Ovary (tissue), 9 donors: ENCODE measurements around the gene WWOX. TPM values are rescaled to one million over a fixed set of nuclear protein-coding genes. Genes with fewer than 3 reads are reported as not detected.
"Not testable (repeated sequence)": the region's sequence is repeated elsewhere in the genome, so short reads cannot be mapped to it uniquely, and the experiment has no call there.

Experiments used
- DNase-seq, 5 donors: peaks; one replicate each; pipeline ENCODE4 v3.0.0-alpha.2; 2019 to 2020
- H3K27ac ChIP-seq, 2 donors: fragments of 200-600 bp; one replicate each; pipeline versions ENCODE4 v1.5.1 to v1.8.0; 2019 to 2022
- H3K27me3 ChIP-seq: fragments of 200-600 bp; one replicate; pipeline ENCODE4 v1.8.0; 2022
- H3K36me3 ChIP-seq: fragments of 200-600 bp; sonication (generic); one replicate; pipeline ENCODE4 v1.5.1; 2019
- H3K4me1 ChIP-seq: one replicate; pipeline ENCODE4 v1.8.1; 2013; ENCODE audit warnings: mild to moderate bottlenecking, moderate library complexity; ENCODE audit not compliant: insufficient read depth
- H3K4me3 ChIP-seq: fragments of 200-600 bp; sonication (generic); one replicate; pipeline ENCODE4 v1.5.1; 2017
- H3K9me3 ChIP-seq, 2 donors: fragments of 200-600 bp in 1 of 2; sonication (generic) in 1 of 2; one replicate each; pipeline versions ENCODE4 v1.5.1 to v1.8.1; 2013 to 2019; ENCODE audit warnings: mild to moderate bottlenecking in 1 of 2, moderate library complexity in 1 of 2
- CTCF ChIP-seq, 3 donors: fragments of 450-650 bp in 2 of 3; fragments of 200-600 bp in 1 of 3; IDR thresholded peaks; one replicate each; pipeline versions ENCODE4 v1.5.1 to v1.8.0; 2016 to 2022; ENCODE audit warnings: antibody characterized with exemption in 3 of 3, mild to moderate bottlenecking in 1 of 3
- EP300 ChIP-seq: sonication (generic); formaldehyde crosslinking; IDR thresholded peaks from one replicate; pipeline ENCODE4 v1.6.1; 2017; ENCODE audit warnings: antibody characterized with exemption
- POLR2A ChIP-seq: fragments of 450-650 bp; IDR thresholded peaks from one replicate; pipeline ENCODE4 v1.6.1; 2017; ENCODE audit warnings: antibody characterized with exemption, mild to moderate bottlenecking, moderate library complexity
- WGBS, 3 donors: extraction: QIAGEN DNeasy Blood & Tissue Kit in 1 of 3; methylation state at CpG; one replicate each; pipeline versions ENCODE4 v1.1.5 to v1.1.7; 2013 to 2017; 5-methylcytosine and 5-hydroxymethylcytosine counted together
- intact Hi-C, 4 donors: fragments of 100-400 bp; cut with DNase I; formaldehyde crosslinking; loops; one replicate each; pipeline versions ENCODE4 v1.11.0 to v1.15.1; 2022 to 2023
- polyA plus RNA-seq, 2 donors: library from polyadenylated mRNA; stranded (reverse); fragments of 200-250 nt in 1 of 2; fragments of 350-450 nt in 1 of 2; fragmentation: Illumina TruSeq in 1 of 2; extraction: RNeasy Lipid Tissue Mini Kit (QIAGEN cat#74804) in 1 of 2; gene quantifications; one replicate each; pipeline ENCODE4 v1.2.3, GENCODE V29; 2013 to 2014
- total RNA-seq, 7 donors: library from RNA; depleted of rRNA in 2 of 7; stranded (reverse); fragments of >200 nt in 2 of 7; fragmentation: NEBNext Ultra II Directional in 3 of 7; extraction: Animal tissue kit (Norgen Biotek cat#: 25700) in 3 of 7; gene quantifications; one replicate each; pipeline versions ENCODE4 v1.1.0 to v1.2.4, GENCODE V29; 2016 to 2023
- donor health status: DM: no; HTN: no; CAD: no; lungs with moderate emphysema.
- donor health status: DM: no; HTN: no; CAD: no.
- donor health status: Bipolar disorder and iron deficiency.
- donor health status: DM: yes; HTN: yes; CAD: no.
- donor health status: DM: no; HTN: no; CAD: no.
- donor health status: DM: yes; HTN: yes; CAD: no.

WWOX gene
- total and polyA plus RNA-seq, 9 donors = 11.0 to 40.5 (median 25.2) TPM

DNA sequence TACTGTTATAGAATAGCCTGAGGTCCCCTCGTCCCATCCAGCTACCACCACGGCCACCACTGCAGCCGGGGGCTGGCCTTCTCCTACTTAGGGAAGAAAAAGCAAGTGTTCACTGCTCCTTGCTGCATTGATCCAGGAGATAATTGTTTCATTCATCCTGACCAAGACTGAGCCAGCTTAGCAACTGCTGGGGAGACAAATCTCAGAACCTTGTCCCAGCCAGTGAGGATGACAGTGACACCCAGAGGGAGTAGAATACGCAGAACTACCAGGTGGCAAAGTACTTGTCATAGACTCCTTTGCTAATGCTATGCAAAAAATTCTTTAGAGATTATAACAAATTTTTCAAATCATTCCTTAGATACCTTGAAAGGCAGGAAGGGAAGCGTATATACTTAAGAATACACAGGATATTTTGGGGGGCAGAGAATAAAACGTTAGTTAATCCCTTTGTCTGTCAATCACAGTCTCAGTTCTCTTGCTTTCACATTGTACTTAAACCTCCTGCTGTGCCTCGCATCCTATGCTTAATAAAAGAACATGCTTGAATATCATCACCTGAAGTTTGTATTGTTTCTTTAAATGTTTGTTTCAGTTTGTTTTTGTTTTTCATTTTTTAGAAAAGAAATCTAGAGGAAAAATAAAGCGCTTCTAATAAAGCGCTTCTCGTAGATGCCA is 1112.8 kb downstream of the WWOX start:
- Histone ChIP-seq H3K4me1 (peaks cover 9% of the 10 kb centered on the region), H3K36me3 (no peaks in the 10 kb centered on the region), H3K27ac (no peak overlapping the region), H3K4me3 (no peak overlapping the region), H3K9me3 (no peaks in the 10 kb centered on the region), H3K27me3 (no peaks in the 10 kb centered on the region)
- intact Hi-C loops = loop anchor here in 1 of 4 donors (2.0 kb wide), 1 partner anchor 37 kb away; no protein-coding TSS in a partner anchor
- WGBS, 3 donors = 46 to 62% (median 56%) methylated on average over 10 of the region's 10 CpGs
- TF ChIP-seq CTCF (IDR thresholded peaks at IDR 0.05) = no peak
- no peak for TF ChIP-seq POLR2A
- TF ChIP-seq EP300 = no peak
- DNase-seq = no peak

GRCh38 chr16:79213214-79213613 is 1113.8 kb downstream of the WWOX start:
- WGBS, 3 donors = 58 to 82% (median 77%) methylated on average over 3 of the region's 3 CpGs
- TF ChIP-seq POLR2A (no peak), EP300 (no peak), CTCF (IDR thresholded peaks at IDR 0.05) (no peak)
- Histone ChIP-seq H3K27me3 (no peaks in the 10 kb centered on the region), H3K9me3 (no peaks in the 10 kb centered on the region), H3K36me3 (no peaks in the 10 kb centered on the region), H3K4me1 (peaks cover 9% of the 10 kb centered on the region), H3K27ac (no peak overlapping the region), H3K4me3 (no peak overlapping the region)
- DNase-seq = peak in 1 of 5 donors; percentile 23
- intact Hi-C loops = loop anchor here in 1 of 4 donors (2.0 kb wide), 1 partner anchor 38 kb away; no protein-coding TSS in a partner anchor

- TF ChIP-seq POLR2A = no peak
- no peak for TF ChIP-seq CTCF (IDR thresholded peaks at IDR 0.05)
- TF ChIP-seq EP300 = no peak
- H3K36me3 ChIP-seq = no peaks in the 10 kb centered on the region
- H3K9me3 ChIP-seq = no peaks in the 10 kb centered on the region
- WGBS, 3 donors = 70 to 90% (median 76%) methylated on average over 4 of the region's 4 CpGs
- no peak for DNase-seq
- H3K27ac ChIP-seq = no peak overlapping the region
- H3K4me1 ChIP-seq = peaks cover 11% of the 10 kb centered on the region
- no peak overlapping the region for H3K4me3 ChIP-seq
- no peaks in the 10 kb centered on the region for H3K27me3 ChIP-seq
- intact Hi-C loops = no loop called here
Measured at GRCh38 chr16:79215289-79215688, 1115.8 kb downstream of the WWOX start.

GRCh38 chr16:79217375-79218011 is 1118.0 kb downstream of the WWOX start:
- peak overlapping the region in 1 of 2 donors; percentile 63 for H3K27ac ChIP-seq
- intact Hi-C loops = no loop called here
- H3K27me3 ChIP-seq = no peaks in the 10 kb centered on the region
- H3K4me1 ChIP-seq = peaks cover 4% of the 10 kb centered on the region
- H3K36me3 ChIP-seq = no peaks in the 10 kb centered on the region
- WGBS, 3 donors = 72 to 77% (median 73%) methylated on average over 6 of the region's 6 CpGs
- H3K4me3 ChIP-seq = no peak overlapping the region
- H3K9me3 ChIP-seq = no peaks in the 10 kb centered on the region
- no peak for DNase-seq
- TF ChIP-seq POLR2A (no peak), EP300 (no peak)

DNA sequence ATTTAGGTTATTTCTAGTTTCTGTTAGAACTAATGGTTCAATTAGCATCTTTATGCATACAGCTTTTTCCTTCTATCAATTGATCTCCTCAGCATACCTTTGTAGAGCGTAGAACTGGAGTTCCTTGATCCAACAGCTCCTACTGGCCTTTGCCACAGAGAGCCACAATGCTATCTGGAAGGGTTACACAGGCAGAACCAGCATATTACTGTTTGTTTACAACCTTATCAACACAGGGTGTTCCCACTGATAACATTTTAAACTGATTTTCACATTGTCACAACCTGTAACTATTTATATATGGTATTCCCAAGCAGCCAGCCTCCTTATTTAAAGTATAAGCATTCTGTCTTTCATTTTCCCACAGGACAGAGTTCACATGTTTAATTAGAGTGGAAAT is 1118.9 kb downstream of the WWOX start:
- DNase-seq = no peak
- Histone ChIP-seq H3K36me3 (no peaks in the 10 kb centered on the region), H3K27me3 (no peaks in the 10 kb centered on the region), H3K4me1 (peaks cover 2% of the 10 kb centered on the region), H3K27ac (no peak overlapping the region), H3K9me3 (no peaks in the 10 kb centered on the region), H3K4me3 (no peak overlapping the region)
- TF ChIP-seq EP300 (no peak), POLR2A (no peak), CTCF (IDR thresholded peaks at IDR 0.05) (no peak)
- WGBS, 3 donors = 100% methylated on average over 1 of the region's 1 CpG
- intact Hi-C loops = no loop called here

DNA sequence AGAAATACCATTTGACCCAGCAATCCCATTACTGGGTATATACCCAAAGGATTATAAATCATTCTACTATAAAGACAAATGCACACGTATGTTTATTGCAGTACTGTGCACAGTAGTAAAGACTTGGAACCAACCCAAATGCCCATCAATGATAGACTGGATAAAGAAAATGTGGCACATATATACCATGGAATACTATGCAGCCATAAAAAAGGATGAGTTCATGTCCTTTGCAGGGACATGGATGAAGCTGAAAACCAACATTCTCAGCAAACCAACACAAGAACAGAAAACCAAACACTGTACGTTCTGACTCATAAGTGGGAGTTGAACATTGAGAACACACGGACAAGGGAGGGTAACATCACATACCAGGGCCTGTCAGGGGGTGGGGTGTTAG is 1126.5 kb downstream of the WWOX start:
- H3K9me3 ChIP-seq, H3K27me3 ChIP-seq, H3K4me3 ChIP-seq, DNase-seq, H3K36me3 ChIP-seq, H3K4me1 ChIP-seq, intact Hi-C loops, H3K27ac ChIP-seq: not testable (repeated sequence)
- WGBS, 3 donors = 85 to 92% (median 90%) methylated on average over 3 of the region's 3 CpGs
